HG02938 (cell line): ENCODE results near the gene CCDC116.
"Not testable (repeated sequence)": the region's sequence is repeated elsewhere in the genome, so short reads cannot be mapped to it uniquely, and the experiment has no call there.

Experiments
- ATAC-seq: cut with Tn5 transposase; IDR thresholded peaks from one replicate; pipeline ENCODE4 v1.9.1; 2021; ENCODE audit warnings: mild to moderate bottlenecking, moderate library complexity; ENCODE audit not compliant: unreplicated experiment

Gene CCDC116

DNA sequence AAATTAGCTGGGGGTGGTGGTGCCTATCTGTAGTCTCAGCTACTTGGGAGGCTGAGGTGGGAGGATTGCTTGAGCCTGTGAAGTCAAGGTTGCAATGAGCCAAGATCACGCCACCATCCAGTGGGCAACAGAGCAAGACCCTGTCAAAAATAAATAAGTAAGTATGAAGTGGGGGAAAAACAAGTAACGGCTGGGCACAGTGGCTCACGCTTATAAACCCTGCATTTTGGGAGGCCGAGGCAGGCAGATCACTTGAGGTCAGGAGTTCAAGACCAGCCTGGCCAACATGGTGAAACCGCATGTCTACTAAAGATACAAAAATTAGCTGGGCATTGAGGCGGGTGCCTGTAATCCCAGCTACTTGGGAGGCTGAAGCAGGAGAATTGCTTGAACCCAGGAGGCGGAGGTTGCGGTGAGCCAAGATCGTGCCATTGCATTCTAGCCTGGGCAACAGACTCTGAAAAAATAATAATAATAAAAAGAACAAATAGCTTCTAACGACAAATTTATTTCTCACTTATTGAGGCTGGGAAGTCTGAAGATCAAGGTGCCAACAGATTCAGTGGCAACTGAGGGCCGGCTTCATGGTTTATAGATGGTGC, 22.9 kb upstream of the CCDC116 start:
- not testable (repeated sequence) for ATAC-seq

- no peak for ATAC-seq
Observed at GRCh38 chr22:21611210-21611977, 21.2 kb upstream of the CCDC116 start.

DNA sequence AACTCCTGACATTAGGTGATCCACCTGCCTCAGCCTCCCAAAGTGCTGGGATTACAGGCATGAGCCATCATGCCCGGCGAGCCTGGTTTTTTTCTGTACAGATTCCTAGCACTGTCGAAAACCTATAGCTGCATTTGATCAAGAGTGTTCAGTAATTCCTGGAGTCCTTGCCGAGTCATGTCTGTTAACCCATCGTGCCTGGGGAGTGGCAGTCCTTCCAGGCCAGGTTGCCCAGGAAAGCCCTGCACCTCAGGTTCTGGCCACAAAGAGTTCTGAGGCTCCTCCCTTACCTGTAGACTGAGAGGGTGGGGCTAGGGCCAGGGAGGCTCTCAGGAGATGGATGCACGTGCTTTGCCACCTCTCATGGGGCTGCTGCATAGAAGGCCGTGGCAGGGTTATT, 19.7 kb upstream of the CCDC116 start:
- ATAC-seq, result no peak

DNA sequence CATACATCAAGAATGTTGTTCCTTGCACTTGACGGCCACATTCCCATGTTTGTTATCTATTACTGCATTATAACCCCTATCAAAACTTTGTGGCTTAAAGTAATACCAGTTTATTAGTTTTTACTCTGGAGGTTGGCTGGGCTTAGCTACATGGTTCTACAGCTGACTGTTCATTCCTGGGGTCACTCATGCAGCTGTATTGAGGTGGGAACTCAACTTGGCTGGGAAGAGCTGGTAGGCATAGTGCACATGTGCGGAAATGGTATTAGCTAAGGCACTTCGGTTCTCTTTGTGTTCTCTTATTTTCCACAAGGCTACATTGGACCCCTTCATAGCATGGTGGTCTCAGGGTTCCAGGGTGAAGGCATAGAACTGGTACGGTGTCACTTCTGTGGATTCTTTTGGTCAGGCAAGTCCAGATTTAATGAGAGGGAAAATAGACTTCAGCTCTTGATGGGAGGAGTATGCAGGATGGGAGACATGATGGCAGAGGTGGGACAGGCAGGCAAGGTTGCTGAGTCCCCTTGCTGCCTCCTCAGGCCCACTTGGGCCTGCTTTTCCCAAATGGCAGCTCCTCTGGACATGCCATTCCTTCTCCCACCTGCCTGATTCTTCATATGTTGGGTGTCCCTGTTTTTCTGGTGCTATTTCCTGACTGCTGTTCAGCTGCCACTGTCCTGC, 18.9 kb upstream of the CCDC116 start:
- ATAC-seq, result no peak

DNA sequence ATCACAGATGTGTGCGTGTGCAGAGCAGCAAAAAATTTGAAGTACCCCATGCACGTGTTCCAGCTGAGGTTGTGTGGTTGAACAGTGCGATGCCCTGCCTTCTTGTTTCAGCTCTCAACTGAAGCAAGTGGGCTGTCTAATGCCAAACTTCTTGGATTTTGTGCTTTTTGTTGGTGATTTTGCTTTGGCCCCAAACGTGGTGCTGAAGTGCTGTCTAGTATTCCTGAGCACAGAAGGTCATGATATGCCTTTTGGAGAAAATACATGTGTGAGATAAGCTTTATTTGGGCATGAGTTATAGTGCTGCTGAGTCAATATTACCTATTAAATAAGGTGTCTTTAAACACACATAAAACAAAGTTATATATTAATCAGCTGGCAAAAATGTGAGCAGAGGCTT, 16.8 kb upstream of the CCDC116 start:
- ATAC-seq, result no peak

DNA sequence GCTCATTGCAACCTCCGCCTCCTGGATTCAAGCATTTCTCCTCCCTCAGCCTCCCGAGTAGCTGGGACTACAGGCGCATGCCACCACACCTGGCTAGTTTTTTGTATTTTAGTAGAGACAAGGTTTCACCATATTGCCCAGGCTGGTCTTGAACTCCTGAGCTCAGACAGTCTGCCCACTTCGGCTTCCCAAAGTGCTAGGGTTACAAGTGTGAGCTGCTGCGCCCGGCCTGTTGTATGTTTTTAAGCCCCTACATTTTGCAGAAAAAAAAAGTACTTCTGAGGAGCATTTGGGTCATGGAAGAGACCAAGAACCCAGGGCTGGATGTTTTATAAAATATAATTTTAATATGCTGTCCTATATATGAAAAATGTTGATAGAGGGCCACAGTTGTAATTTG, 15.2 kb upstream of the CCDC116 start:
- not testable (repeated sequence) for ATAC-seq

GRCh38 chr22:21621025-21621424, 11.5 kb upstream of the CCDC116 start:
- ATAC-seq, result no peak

GRCh38 chr22:21622011-21622918, 10.3 kb upstream of the CCDC116 start:
- ATAC-seq, result no peak

DNA sequence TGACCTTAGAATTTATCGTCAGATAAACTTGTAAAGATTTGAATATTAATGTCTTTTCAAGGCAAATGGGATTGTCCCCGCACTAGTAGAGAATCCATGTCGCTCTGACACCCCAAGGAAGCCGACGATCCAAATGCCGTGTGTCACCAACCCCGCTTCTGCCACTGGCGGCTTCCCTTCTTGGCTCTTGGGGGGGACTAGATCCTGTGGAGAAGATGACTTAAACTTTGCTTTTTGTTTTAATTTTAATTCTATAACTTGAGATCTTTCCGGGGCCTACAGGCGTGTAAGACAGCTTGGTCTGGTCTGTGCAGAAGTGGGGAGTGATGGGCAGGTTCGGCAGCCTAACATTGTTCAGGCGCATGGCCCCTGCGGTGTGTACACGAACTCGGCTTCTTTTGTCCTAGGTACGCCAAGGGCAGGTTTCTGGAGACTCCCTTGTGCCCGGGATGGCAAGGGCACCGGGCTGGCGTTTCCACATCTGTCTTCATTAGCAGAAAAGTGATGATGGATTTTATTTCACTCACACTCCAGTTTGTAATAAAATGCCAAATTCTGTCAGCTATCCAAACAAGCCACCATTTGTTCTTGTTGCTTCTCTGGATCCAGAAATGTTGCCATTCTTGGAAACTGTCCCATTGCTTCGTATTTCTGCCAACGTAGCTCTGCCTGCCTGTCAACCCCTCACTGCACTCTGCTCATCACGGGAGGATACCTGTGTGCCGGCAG, 9.5 kb upstream of the CCDC116 start:
- ATAC-seq, result no peak

GRCh38 chr22:21623648-21623970, 9.0 kb upstream of the CCDC116 start:
- no peak for ATAC-seq

GRCh38 chr22:21624120-21624879, 8.3 kb upstream of the CCDC116 start:
- ATAC-seq, result no peak

GRCh38 chr22:21624880-21625791, 7.4 kb upstream of the CCDC116 start:
- no peak for ATAC-seq

GRCh38 chr22:21626073-21626734, 6.4 kb upstream of the CCDC116 start:
- ATAC-seq, result no peak

DNA sequence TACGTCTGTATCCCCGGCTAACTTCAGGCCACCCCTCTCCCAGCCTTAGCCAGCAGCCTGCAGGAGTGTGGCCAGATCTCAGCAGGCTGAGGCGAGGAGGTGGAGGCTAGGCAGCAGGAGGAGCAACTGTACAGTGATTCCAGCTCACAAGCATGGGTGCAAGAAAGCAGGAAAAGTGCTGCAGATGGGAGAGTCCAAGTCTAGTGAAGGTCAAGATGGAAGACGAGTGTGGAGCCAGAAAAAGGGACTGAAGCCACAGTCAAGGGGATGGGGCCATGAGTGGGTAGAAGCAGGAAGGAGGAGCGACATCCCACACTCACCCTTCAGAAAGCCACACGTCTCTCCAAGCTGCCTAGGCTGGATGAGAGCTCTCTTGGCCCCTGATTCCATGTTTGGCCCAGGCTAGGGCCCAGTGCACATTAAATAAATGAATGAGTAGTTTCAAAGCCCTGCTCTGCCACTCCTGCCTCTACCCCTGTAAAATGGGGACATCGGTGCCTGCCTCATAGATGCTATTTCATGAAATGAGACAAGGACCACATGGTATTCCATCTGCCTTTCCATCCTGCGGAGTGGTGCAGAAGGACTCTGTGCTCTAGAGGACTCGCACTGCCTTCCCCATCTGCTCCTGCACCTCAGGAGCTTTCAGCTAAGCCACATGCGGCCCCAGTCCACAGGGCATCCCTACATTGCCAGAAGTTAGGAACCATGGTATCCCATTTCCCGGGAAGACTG, 5.7 kb upstream of the CCDC116 start:
- ATAC-seq, result no peak

DNA sequence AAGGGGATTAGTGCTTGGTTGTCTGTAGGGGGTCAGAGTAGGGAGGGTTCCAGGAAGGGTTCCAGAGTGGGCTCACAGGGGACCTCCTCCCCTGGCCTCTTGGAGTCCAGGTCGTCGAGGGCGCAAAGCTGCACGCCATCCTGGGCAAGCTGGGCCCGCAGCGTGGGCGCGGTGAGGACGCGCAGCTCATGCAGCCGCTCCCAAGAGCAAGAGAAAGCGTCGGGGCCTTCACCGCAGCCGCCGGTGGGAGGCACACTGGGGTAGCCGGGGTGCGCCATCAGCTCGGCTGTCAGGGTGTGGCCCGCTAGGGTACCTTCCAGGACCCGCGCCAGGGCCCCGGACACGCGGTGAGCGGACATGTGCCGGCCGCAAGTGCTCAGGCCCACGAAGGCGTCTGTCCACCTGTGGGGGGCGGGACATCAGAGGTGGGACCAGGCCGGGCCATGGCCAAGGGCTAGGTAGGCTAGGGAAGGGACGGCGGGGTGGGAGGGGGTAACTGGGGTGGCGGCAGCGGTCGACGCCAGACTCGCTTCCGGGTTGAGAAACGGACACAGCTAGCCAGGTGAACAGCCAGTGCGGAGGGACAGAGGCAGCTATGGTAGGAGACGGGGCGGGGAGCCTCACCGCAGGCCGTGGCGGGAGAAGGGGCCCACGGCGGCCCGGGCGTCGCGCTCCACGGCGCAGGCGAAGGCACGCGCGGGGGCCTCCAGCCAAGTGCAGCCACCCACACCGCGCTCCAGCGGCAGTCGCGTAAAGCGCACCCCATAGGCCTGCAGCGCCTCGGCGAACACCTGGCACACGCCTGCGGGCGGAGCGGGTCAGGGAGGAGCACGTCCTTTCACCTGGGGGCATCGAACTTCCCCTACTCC, 3.9 kb upstream of the CCDC116 start:
- ATAC-seq, result peak; percentile 7

DNA sequence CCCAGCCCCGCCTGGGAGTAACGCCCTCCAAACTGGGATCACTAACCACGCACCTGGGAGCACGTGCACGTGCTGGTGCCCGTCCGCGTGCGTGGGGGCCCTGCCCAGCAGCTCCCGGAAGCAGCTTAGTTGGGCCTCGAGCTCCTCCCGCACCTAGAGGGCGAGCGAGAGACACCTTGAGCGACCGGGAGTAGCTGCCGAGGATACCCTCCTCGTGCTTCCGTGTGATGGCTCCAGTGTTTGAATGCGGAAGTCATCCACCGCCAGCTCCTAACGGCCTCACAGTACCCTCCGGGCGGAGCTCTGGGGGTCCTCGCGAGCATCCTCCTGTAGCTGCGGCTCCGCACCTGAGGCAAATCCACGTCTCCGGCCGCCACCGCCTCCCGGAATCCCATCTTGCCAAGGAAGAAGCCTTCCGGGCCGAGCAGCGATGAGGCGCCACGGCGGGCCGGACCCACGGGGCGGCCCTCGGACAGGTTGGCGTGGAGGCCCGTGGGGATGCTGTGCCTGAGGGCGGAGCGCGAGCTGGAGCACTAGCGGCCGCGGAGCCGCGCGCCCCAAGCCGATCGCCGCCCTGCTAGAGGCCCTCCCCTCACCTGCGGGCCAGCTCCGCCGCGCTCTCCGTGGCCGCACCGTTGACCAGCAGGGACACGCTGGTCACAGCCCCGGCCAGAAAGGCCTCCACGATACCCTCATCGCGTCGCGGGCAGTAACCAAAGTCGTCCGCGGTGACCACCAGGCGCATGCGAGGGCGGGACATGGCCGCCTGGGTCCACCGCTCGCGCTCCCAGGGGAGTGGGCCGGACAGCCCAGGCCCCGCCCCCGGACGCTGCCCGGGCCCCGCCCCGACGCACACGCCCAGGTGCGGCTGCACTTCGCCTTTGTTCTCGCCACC, 3.1 kb upstream of the CCDC116 start, which contains the start of gene YDJC:
Gene YDJC (minus strand): TSS at position 768 of the 895 bp plus-strand sequence. CDS start 8 bp downstream, at position 760.
- ATAC-seq, result peak; percentile 68
